Measurements from ENCODE around the gene TRMT2B. TPM values are rescaled to one million over a fixed set of nuclear protein-coding genes. Genes with fewer than 3 reads are reported as not detected.
"Not testable (repeated sequence)": the region's sequence is repeated elsewhere in the genome, so short reads cannot be mapped to it uniquely, and the experiment has no call there.

The TRMT2B gene
- total and polyA plus RNA-seq, 2 experiments from 2014 or later = 5.4 to 18.6 TPM

DNA sequence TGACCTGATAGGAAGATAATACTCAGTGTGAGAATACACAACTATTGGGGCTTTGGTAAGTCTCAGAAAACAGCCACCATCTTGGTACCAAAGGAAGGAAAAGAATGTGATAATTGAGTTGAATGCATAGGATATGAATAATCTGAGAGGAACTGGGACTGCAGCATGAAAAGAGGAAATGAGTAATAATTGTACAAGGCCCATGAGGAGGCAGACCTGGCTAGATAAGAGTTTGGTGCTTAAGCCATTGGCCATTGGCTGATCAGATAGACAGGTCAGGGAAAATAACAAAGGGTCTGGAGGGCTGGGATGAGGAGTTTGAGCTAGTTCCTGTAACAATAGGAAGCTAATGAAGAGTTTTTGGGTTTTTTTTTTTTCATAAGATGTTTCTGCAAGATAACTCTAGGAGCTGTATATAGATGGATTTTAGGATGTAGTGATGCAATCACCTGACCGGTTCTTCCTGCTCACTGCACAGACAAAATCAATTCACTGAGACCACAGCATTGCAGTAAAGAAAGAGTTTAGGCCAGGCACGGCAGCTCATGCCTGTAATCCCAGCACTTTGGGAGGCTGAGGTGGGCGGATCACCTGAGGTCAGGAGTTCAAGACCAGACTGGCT lies 5.3 kb upstream of the TRMT2B start (continued):
- TF ChIP-seq, protein P1, sequence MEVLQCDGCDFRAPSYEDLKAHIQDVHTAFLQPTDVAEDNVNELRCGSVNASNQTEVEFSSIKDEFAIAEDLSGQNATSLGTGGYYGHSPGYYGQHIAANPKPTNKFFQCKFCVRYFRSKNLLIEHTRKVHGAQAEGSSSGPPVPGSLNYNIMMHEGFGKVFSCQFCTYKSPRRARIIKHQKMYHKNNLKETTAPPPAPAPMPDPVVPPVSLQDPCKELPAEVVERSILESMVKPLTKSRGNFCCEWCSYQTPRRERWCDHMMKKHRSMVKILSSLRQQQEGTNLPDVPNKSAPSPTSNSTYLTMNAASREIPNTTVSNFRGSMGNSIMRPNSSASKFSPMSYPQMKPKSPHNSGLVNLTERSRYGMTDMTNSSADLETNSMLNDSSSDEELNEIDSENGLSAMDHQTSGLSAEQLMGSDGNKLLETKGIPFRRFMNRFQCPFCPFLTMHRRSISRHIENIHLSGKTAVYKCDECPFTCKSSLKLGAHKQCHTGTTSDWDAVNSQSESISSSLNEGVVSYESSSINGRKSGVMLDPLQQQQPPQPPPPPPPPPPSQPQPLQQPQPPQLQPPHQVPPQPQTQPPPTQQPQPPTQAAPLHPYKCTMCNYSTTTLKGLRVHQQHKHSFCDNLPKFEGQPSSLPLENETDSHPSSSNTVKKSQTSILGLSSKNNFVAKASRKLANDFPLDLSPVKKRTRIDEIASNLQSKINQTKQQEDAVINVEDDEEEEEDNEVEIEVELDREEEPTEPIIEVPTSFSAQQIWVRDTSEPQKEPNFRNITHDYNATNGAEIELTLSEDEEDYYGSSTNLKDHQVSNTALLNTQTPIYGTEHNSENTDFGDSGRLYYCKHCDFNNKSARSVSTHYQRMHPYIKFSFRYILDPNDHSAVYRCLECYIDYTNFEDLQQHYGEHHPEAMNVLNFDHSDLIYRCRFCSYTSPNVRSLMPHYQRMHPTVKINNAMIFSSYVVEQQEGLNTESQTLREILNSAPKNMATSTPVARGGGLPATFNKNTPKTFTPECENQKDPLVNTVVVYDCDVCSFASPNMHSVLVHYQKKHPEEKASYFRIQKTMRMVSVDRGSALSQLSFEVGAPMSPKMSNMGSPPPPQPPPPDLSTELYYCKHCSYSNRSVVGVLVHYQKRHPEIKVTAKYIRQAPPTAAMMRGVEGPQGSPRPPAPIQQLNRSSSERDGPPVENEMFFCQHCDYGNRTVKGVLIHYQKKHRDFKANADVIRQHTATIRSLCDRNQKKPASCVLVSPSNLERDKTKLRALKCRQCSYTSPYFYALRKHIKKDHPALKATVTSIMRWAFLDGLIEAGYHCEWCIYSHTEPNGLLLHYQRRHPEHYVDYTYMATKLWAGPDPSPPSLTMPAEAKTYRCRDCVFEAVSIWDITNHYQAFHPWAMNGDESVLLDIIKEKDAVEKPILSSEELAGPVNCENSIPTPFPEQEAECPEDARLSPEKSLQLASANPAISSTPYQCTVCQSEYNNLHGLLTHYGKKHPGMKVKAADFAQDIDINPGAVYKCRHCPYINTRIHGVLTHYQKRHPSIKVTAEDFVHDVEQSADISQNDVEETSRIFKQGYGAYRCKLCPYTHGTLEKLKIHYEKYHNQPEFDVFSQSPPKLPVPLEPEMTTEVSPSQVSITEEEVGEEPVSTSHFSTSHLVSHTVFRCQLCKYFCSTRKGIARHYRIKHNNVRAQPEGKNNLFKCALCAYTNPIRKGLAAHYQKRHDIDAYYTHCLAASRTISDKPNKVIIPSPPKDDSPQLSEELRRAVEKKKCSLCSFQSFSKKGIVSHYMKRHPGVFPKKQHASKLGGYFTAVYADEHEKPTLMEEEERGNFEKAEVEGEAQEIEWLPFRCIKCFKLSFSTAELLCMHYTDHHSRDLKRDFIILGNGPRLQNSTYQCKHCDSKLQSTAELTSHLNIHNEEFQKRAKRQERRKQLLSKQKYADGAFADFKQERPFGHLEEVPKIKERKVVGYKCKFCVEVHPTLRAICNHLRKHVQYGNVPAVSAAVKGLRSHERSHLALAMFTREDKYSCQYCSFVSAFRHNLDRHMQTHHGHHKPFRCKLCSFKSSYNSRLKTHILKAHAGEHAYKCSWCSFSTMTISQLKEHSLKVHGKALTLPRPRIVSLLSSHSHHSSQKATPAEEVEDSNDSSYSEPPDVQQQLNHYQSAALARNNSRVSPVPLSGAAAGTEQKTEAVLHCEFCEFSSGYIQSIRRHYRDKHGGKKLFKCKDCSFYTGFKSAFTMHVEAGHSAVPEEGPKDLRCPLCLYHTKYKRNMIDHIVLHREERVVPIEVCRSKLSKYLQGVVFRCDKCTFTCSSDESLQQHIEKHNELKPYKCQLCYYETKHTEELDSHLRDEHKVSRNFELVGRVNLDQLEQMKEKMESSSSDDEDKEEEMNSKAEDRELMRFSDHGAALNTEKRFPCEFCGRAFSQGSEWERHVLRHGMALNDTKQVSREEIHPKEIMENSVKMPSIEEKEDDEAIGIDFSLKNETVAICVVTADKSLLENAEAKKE (CRISPR knock-in tag; IDR thresholded peaks at IDR 0.05) = no peak
- TF ChIP-seq NANOG (IDR thresholded peaks at IDR 0.05; ENCODE audit: borderline replicate concordance) = no peak
- TF ChIP-seq ZNF331 (CRISPR knock-in tag; IDR thresholded peaks at IDR 0.05; ENCODE audit: low read depth) = no peak
- no peak for TF ChIP-seq EZH2 (IDR thresholded peaks at IDR 0.05; ENCODE audit: low read depth, unreplicated experiment)

DNA sequence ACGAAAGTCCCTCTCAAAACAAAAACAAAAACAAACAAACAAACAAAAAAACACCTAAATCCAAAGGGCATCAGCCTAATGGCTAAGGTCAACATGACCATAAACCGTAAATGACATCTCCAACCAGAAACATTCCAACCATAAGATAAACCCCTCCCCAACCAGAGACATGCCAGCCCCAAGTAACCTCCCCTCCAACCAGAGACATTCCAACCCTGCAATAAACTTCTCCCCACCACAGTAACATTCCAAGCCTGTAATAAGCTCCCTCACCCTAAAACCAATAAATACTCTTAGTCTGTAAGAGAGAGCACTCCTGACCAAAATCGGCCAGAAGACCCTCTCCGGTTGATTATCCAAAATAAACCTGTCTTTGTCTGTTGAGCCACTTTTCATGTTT lies 4.6 kb upstream of the TRMT2B start:
- not testable (repeated sequence) for H3K36me3 ChIP-seq (ENCODE audit: insufficient read depth); H3K9me2 ChIP-seq (ENCODE audit: insufficient read depth); H3K4me3 Mint-ChIP-seq; H3K27ac Mint-ChIP-seq; H3K9me3 Mint-ChIP-seq; H3K4me2 ChIP-seq; DNase-seq (ENCODE audit: low spot score); H3K4me3 ChIP-seq; H2AFZ ChIP-seq; H3K36me3 Mint-ChIP-seq (ENCODE audit: low read depth); ATAC-seq; H3K27me3 ChIP-seq (ENCODE audit: insufficient read depth); H3K79me2 ChIP-seq (replicated peaks; ENCODE audit: insufficient read depth); H3K4me1 Mint-ChIP-seq; H3F3A ChIP-seq (replicated peaks; ENCODE audit: low read depth); H3K4me1 ChIP-seq (ENCODE audit: insufficient read depth); H3K27ac ChIP-seq (ENCODE audit: low read depth); H4K20me1 ChIP-seq (replicated peaks; ENCODE audit: insufficient read depth)
- H3K27me3 Mint-ChIP-seq (ENCODE audit: insufficient read depth, low read depth, poor library complexity) = peaks cover 10% of the 10 kb centered on the region
